Breast epithelium (tissue), 4 donors: ENCODE results near the gene ZNF160. TPM values are rescaled to one million over a fixed set of nuclear protein-coding genes. Genes with fewer than 3 reads are reported as not detected.
"Not testable (repeated sequence)": the region's sequence is repeated elsewhere in the genome, so short reads cannot be mapped to it uniquely, and the experiment has no call there.

Experiments
- DNase-seq, 2 donors: peaks; one replicate each; pipeline ENCODE4 v3.0.0-alpha.2; 2019; ENCODE audit warnings: low spot score in 2 of 2
- H3K27ac ChIP-seq, 2 donors: fragments of 200-600 bp; sonication (generic) in 1 of 2; one replicate each; pipeline ENCODE4 v1.5.1; 2016 to 2019; ENCODE audit warnings: mild to moderate bottlenecking in 1 of 2
- H3K27me3 ChIP-seq, 2 donors: fragments of 200-600 bp; sonication (generic) in 1 of 2; one replicate each; pipeline versions ENCODE4 v1.5.1 to v1.6.0; 2017 to 2019; ENCODE audit warnings: control low read depth in 1 of 2, mild to moderate bottlenecking in 1 of 2
- H3K36me3 ChIP-seq: fragments of 200-600 bp; one replicate; pipeline ENCODE4 v1.5.1; 2019
- H3K4me1 ChIP-seq, 2 donors: fragments of 200-600 bp; sonication (generic); one replicate each; pipeline ENCODE4 v1.5.1; 2016 to 2019; ENCODE audit warnings: control low read depth in 1 of 2
- H3K4me3 ChIP-seq, 3 donors: fragments of 200-600 bp; sonication (generic); 1 replicate in 2 of 3; 2 replicates in 1 of 3; pipeline ENCODE4 v1.5.1; 2016 to 2019; ENCODE audit warnings: mild to moderate bottlenecking in 3 of 3, moderate library complexity in 2 of 3
- H3K9me3 ChIP-seq, 2 donors: fragments of 200-600 bp; sonication (generic) in 1 of 2; one replicate each; pipeline ENCODE4 v1.5.1; 2016 to 2019; ENCODE audit warnings: control low read depth in 1 of 2
- CTCF ChIP-seq, 3 donors: fragments of 450-650 bp; IDR thresholded peaks; one replicate each; pipeline ENCODE4 v1.5.1; 2016 to 2017; ENCODE audit warnings: antibody characterized with exemption in 3 of 3, mild to moderate bottlenecking in 3 of 3, moderate library complexity in 3 of 3
- POLR2A ChIP-seq: fragments of 450-650 bp; IDR thresholded peaks from one replicate; pipeline ENCODE4 v1.6.1; 2016; ENCODE audit warnings: antibody characterized with exemption, mild to moderate bottlenecking, moderate library complexity
- POLR2AphosphoS5 ChIP-seq, 3 donors: sonication (generic); formaldehyde crosslinking; IDR thresholded peaks; one replicate each; pipeline ENCODE4 v1.6.1; 2017; ENCODE audit warnings: antibody characterized with exemption in 3 of 3
- intact Hi-C: fragments of 100-400 bp; cut with DNase I; formaldehyde crosslinking; loops from one replicate; pipeline ENCODE4 v1.15.1; 2023; ENCODE audit warnings: low total_unique reads
- total RNA-seq, 3 donors: library from RNA; depleted of rRNA; stranded (reverse); fragments of >200 nt; gene quantifications; one replicate each; pipeline ENCODE4 v1.1.0, GENCODE V29; 2016

Gene ZNF160
- total RNA-seq, 3 donors from 2014 or later: 34.9 to 87.2 (median 52.8) TPM

GRCh38 chr19:53037101-53038097 lies 65.8 kb downstream of the ZNF160 start:
- peaks cover 19 to 35% of the 10 kb centered on the region in 2 donors for H3K9me3 ChIP-seq
- TF ChIP-seq POLR2A (no peak), POLR2AphosphoS5 (IDR thresholded peaks at IDR 0.05) (no peak)
- H3K27me3 ChIP-seq: no peaks in the 10 kb centered on the region
- intact Hi-C loops: no loop called here
- H3K27ac ChIP-seq: no peak overlapping the region
- H3K36me3 ChIP-seq: no peaks in the 10 kb centered on the region
- no peak for DNase-seq
- no peaks in the 10 kb centered on the region for H3K4me1 ChIP-seq
- peak overlapping the region in 2 of 3 donors; percentile 36 to 58 for H3K4me3 ChIP-seq

GRCh38 chr19:53034948-53035675 lies 68.1 kb downstream of the ZNF160 start:
- no peak for DNase-seq
- intact Hi-C loops: no loop called here
- Histone ChIP-seq H3K4me1 (no peaks in the 10 kb centered on the region), H3K9me3 (peaks cover 22 to 32% of the 10 kb centered on the region in 2 donors), H3K36me3 (no peaks in the 10 kb centered on the region), H3K27ac (no peak overlapping the region), H3K27me3 (no peaks in the 10 kb centered on the region), H3K4me3 (no peak overlapping the region)
- TF ChIP-seq POLR2AphosphoS5 (IDR thresholded peaks at IDR 0.05) (no peak), CTCF (IDR thresholded peaks at IDR 0.05) (no peak), POLR2A (no peak)

GRCh38 chr19:53034054-53034453 lies 69.2 kb downstream of the ZNF160 start:
- Histone ChIP-seq H3K4me3 (no peak overlapping the region), H3K4me1 (no peaks in the 10 kb centered on the region), H3K9me3 (peaks cover 22 to 26% of the 10 kb centered on the region in 2 donors), H3K27me3 (no peaks in the 10 kb centered on the region), H3K36me3 (no peaks in the 10 kb centered on the region), H3K27ac (no peak overlapping the region)
- no peak for DNase-seq
- TF ChIP-seq CTCF (IDR thresholded peaks at IDR 0.05) (no peak), POLR2A (no peak), POLR2AphosphoS5 (IDR thresholded peaks at IDR 0.05) (no peak)
- intact Hi-C loops: no loop called here

GRCh38 chr19:53028306-53028705 lies 74.9 kb downstream of the ZNF160 start:
- intact Hi-C loops, DNase-seq, H3K36me3 ChIP-seq, H3K4me3 ChIP-seq, H3K9me3 ChIP-seq, H3K27ac ChIP-seq, H3K27me3 ChIP-seq, H3K4me1 ChIP-seq: not testable (repeated sequence)

GRCh38 chr19:53019684-53020083 lies 83.5 kb downstream of the ZNF160 start:
- no peak for TF ChIP-seq POLR2A
- no peak for TF ChIP-seq POLR2AphosphoS5 (IDR thresholded peaks at IDR 0.05)
- no peak for TF ChIP-seq CTCF (IDR thresholded peaks at IDR 0.05)

More at GRCh38 chr19:53019684-53020083, 83.5 kb downstream of the ZNF160 start:
- intact Hi-C loops: no loop called here
- peaks cover 7 to 16% of the 10 kb centered on the region in 2 donors for H3K9me3 ChIP-seq
- H3K27me3 ChIP-seq: no peaks in the 10 kb centered on the region
- H3K4me3 ChIP-seq: no peak overlapping the region
- no peaks in the 10 kb centered on the region for H3K36me3 ChIP-seq
- H3K27ac ChIP-seq: no peak overlapping the region
- DNase-seq: no peak
- no peaks in the 10 kb centered on the region for H3K4me1 ChIP-seq

Other genes starting within 250 kb of the ZNF160 start
- gene ZNF468, start 245.8 kb downstream of the ZNF160 start, total RNA-seq: 10 to 100 TPM; 14.9 to 38.2 (median 22.6) TPM
- gene ZNF320, start 205.8 kb downstream of the ZNF160 start, total RNA-seq: 10 to 100 TPM; 15.2 to 22.0 (median 18.4) TPM
- gene ZNF888, start 180.0 kb downstream of the ZNF160 start, total RNA-seq: 1 to 10 TPM; 4.5 to 10.0 (median 5.2) TPM
- 10 to 100 TPM in 2 of 3 donors, 1 to 10 TPM in 1; 7.5 to 16.5 (median 15.1) TPM for gene ZNF816, start 140.5 kb downstream of the ZNF160 start, total RNA-seq
- not detected for gene ERVV-1, start 89.5 kb downstream of the ZNF160 start, total RNA-seq
- gene ERVV-2, start 58.7 kb downstream of the ZNF160 start, total RNA-seq: not detected
- gene ZNF415, start 29.5 kb upstream of the ZNF160 start, total RNA-seq: 10 to 100 TPM in 2 of 3 donors, 1 to 10 TPM in 1; 4.3 to 17.7 (median 14.1) TPM
- 10 to 100 TPM in 2 of 3 donors, 1 to 10 TPM in 1; 6.9 to 19.2 (median 13.4) TPM for gene ZNF347, start 55.6 kb upstream of the ZNF160 start, total RNA-seq
- 1 to 10 TPM; 2.9 to 8.6 (median 5.8) TPM for gene ZNF665, start 89.9 kb upstream of the ZNF160 start, total RNA-seq
- 10 to 100 TPM; 11.1 to 26.3 (median 15.7) TPM for gene ZNF677, start 151.5 kb upstream of the ZNF160 start, total RNA-seq
- gene VN1R2, start 154.9 kb upstream of the ZNF160 start, total RNA-seq: not detected
- gene VN1R4, start 164.3 kb upstream of the ZNF160 start, total RNA-seq: not detected
- gene ZNF845, start 230.3 kb upstream of the ZNF160 start, total RNA-seq: 10 to 100 TPM in 1 of 3 donors, 1 to 10 TPM in 2; 6.6 to 12.4 (median 7.9) TPM